GM20000 (cell line): ENCODE data around the gene ERBB4.

ENCODE experiments used
- DNase-seq: peaks from one replicate; pipeline ENCODE4 v3.0.0; 2012; ENCODE audit warnings: low spot score
- CTCF ChIP-seq: IDR thresholded peaks from 2 replicates; pipeline ENCODE4 v1.5.1; 2012; ENCODE audit warnings: mild to moderate bottlenecking, control low read depth; ENCODE audit errors: extremely low read depth, missing control alignments

Gene ERBB4

GRCh38 chr2:212538305-212539071, at the start of gene ERBB4:
Gene ERBB4, minus strand, starts transcription at chr2:212538802. Its CDS starts 272 bp downstream, at chr2:212538530.
- DNase-seq: peak; percentile 29
- no peak for TF ChIP-seq CTCF

- DNase-seq: no peak
- no peak for TF ChIP-seq CTCF
These were observed 41.5 kb upstream of the ERBB4 start for GRCh38 chr2:212580117-212580516.

- no peak for TF ChIP-seq CTCF
- no peak for DNase-seq
These were observed 17.7 kb upstream of the ERBB4 start for GRCh38 chr2:212556296-212556695.

- no peak for TF ChIP-seq CTCF
- no peak for DNase-seq
These were observed 15.6 kb upstream of the ERBB4 start for GRCh38 chr2:212554233-212554632.

GRCh38 chr2:212549941-212550340, 11.3 kb upstream of the ERBB4 start:
- no peak for TF ChIP-seq CTCF
- DNase-seq: no peak

- no peak for DNase-seq
- no peak for TF ChIP-seq CTCF
These were observed 10.9 kb upstream of the ERBB4 start for GRCh38 chr2:212549463-212549862.

- no peak for TF ChIP-seq CTCF
- DNase-seq: no peak
These were observed 9.8 kb upstream of the ERBB4 start for GRCh38 chr2:212548455-212548819.
